ENCODE results near the gene HSPD1. TPM values are rescaled to one million over a fixed set of nuclear protein-coding genes. Genes with fewer than 3 reads are reported as not detected.
A peak's percentile ranks its signal among the peaks of the same experiment; 100 is the strongest.

HSPD1 gene
- polyA plus RNA-seq, 1 donor (not counting 4 experiments of a cell fraction or from before 2014, with no cell fraction given): 405 TPM

- Histone ChIP-seq H3K4me1 (ENCODE audit: control insufficient read depth, extremely low read depth, insufficient read depth, low read length) (peaks cover 9% of the 10 kb centered on the region), H4K20me1 (ENCODE audit: control insufficient read depth, extremely low read depth, insufficient read depth, low read length) (peaks cover 6% of the 10 kb centered on the region), H3K79me2 (ENCODE audit: control insufficient read depth, insufficient read depth, low read length) (peaks cover 52% of the 10 kb centered on the region), H3K27ac (ENCODE audit: control insufficient read depth, insufficient read depth, low read length) (peak overlapping the region; percentile 100), H3K27me3 (ENCODE audit: control insufficient read depth, extremely low read depth, insufficient read depth, low read length) (no peaks in the 10 kb centered on the region), H3K4me2 (ENCODE audit: control insufficient read depth, extremely low read depth, insufficient read depth, low read depth, low read length) (peak overlapping the region; percentile 79), H2AFZ (ENCODE audit: control insufficient read depth, low read length) (peak overlapping the region; percentile 47), H3K9me1 (ENCODE audit: control insufficient read depth, extremely low read depth, insufficient read depth, low read length) (no peaks in the 10 kb centered on the region), H3K36me3 (ENCODE audit: control insufficient read depth in 2 of 2, extremely low read depth in 1 of 2, insufficient read depth in 2 of 2, low read length in 2 of 2) (peaks cover 1 to 6% of the 10 kb centered on the region in 2 experiments), H3K9me3 (ENCODE audit: control insufficient read depth, low read depth, low read length) (no peaks in the 10 kb centered on the region), H3K9ac (ENCODE audit: control insufficient read depth, extremely low read depth, insufficient read depth, low read length) (peak overlapping the region; percentile 100), H3K4me3 (ENCODE audit: control insufficient read depth in 2 of 3, extremely low read depth in 1 of 3, insufficient read depth in 2 of 3, low read depth in 1 of 3, low read length in 3 of 3) (peak overlapping the region; percentile 78 to 97 (median 86))
- FAIRE-seq: peak; percentile 49
- dilution Hi-C loops (cut with MboI; ENCODE audit: extremely low pct_ligation_motif_present, low sequenced_read_pairs): no loop called here
- TF ChIP-seq EZH2 (IDR thresholded peaks at IDR 0.05; ENCODE audit: low read length) (no peak), CTCF (optimal IDR thresholded peaks at IDR 0.05 in 1 of 3, IDR thresholded peaks at IDR 0.05 in 1 of 3, conservative IDR thresholded peaks at IDR 0.05 in 1 of 3; ENCODE audit: extremely low read depth in 1 of 3, insufficient read depth in 2 of 3, low read length in 3 of 3) (no peak)
- no peak for DNase-seq (ENCODE audit: low read depth, low spot score)
These were observed 45.7 kb downstream of the HSPD1 start for GRCh38 chr2:197453914-197454398.

GRCh38 chr2:197453123-197453913, 46.3 kb downstream of the HSPD1 start, which contains the start of gene COQ10B:
Gene COQ10B (plus strand): TSS chr2:197453552. CDS start chr2:197453561, 9 bp downstream.
- H2AFZ ChIP-seq (ENCODE audit: control insufficient read depth, low read length): peak within 1 kb of the TSS; percentile 89
- DNase-seq (ENCODE audit: low read depth, low spot score) (peak; percentile 94), FAIRE-seq (peak; percentile 56)
- H3K79me2 ChIP-seq (ENCODE audit: control insufficient read depth, insufficient read depth, low read length): peaks cover 46% of the 10 kb centered on the region
- H3K4me2 ChIP-seq (ENCODE audit: control insufficient read depth, extremely low read depth, insufficient read depth, low read depth, low read length): peak within 1 kb of the TSS; percentile 80
- H3K27me3 ChIP-seq (ENCODE audit: control insufficient read depth, extremely low read depth, insufficient read depth, low read length): no peaks in the 10 kb centered on the region
- H3K27ac ChIP-seq (ENCODE audit: control insufficient read depth, insufficient read depth, low read length): peak within 1 kb of the TSS; percentile 100
- peaks cover 1 to 6% of the 10 kb centered on the region in 2 experiments for H3K36me3 ChIP-seq (ENCODE audit: control insufficient read depth in 2 of 2, extremely low read depth in 1 of 2, insufficient read depth in 2 of 2, low read length in 2 of 2)
- H3K9me3 ChIP-seq (ENCODE audit: control insufficient read depth, low read depth, low read length): no peaks in the 10 kb centered on the region
- TF ChIP-seq CTCF (optimal IDR thresholded peaks at IDR 0.05 in 1 of 3, IDR thresholded peaks at IDR 0.05 in 1 of 3, conservative IDR thresholded peaks at IDR 0.05 in 1 of 3; ENCODE audit: extremely low read depth in 1 of 3, insufficient read depth in 2 of 3, low read length in 3 of 3) (peak in 2 of 3 experiments; percentile 17 to 47), EZH2 (IDR thresholded peaks at IDR 0.05; ENCODE audit: low read length) (no peak)
- H4K20me1 ChIP-seq (ENCODE audit: control insufficient read depth, extremely low read depth, insufficient read depth, low read length): peaks cover 6% of the 10 kb centered on the region
- H3K4me3 ChIP-seq (ENCODE audit: control insufficient read depth in 2 of 3, extremely low read depth in 1 of 3, insufficient read depth in 2 of 3, low read depth in 1 of 3, low read length in 3 of 3): peak within 1 kb of the TSS; percentile 84 to 97 (median 86)
- peak within 1 kb of the TSS; percentile 100 for H3K9ac ChIP-seq (ENCODE audit: control insufficient read depth, extremely low read depth, insufficient read depth, low read length)
- H3K9me1 ChIP-seq (ENCODE audit: control insufficient read depth, extremely low read depth, insufficient read depth, low read length): no peaks in the 10 kb centered on the region
- H3K4me1 ChIP-seq (ENCODE audit: control insufficient read depth, extremely low read depth, insufficient read depth, low read length): peaks cover 9% of the 10 kb centered on the region
- dilution Hi-C loops (cut with MboI; ENCODE audit: extremely low pct_ligation_motif_present, low sequenced_read_pairs): no loop called here
